K562 (cell line): ENCODE data around the gene GPRASP3. TPM values are rescaled to one million over a fixed set of nuclear protein-coding genes. Genes with fewer than 3 reads are reported as not detected.

Source experiments
- CCNT2 ChIP-seq: IDR thresholded peaks from 2 replicates; pipeline ENCODE4 v1.6.1; 2011; ENCODE audit warnings: borderline replicate concordance, low read depth, mild to moderate bottlenecking, moderate library complexity, mixed read lengths, low read length; ENCODE audit not compliant: insufficient read length; ENCODE audit errors: extremely low read depth
- HCFC1 ChIP-seq: IDR thresholded peaks from 2 replicates; pipeline ENCODE4 v1.6.1; 2012; ENCODE audit warnings: low read depth, low read length, improper control_type of control experiment
- SMAD4 ChIP-seq: fragments of 250-450 bp; sonication (Bioruptor Pico); conservative IDR thresholded peaks from 2 replicates; pipeline ENCODE4 v1.8.0; 2021; ENCODE audit warnings: inconsistent platforms, mild to moderate bottlenecking, moderate library complexity
- ZNF133 ChIP-seq: fragments of 250-450 bp; sonication (Bioruptor Pico); IDR thresholded peaks from 2 replicates; pipeline ENCODE4 v1.4.0; 2020; ENCODE audit warnings: mild to moderate bottlenecking
- polyA plus RNA-seq, 8 experiments: library from polyadenylated mRNA; depleted of rRNA in 4 of 8; stranded (reverse) in 5 of 8; unstranded in 3 of 8; fragments of >200 nt; fragmentation: Nextera tagmentation in 2 of 8; fragmentation: Illumina TruSeq in 1 of 8; extraction: Ambion mirVana in 2 of 8; extraction: Trizol in 1 of 8; gene quantifications; 2 replicates each; pipeline versions ENCODE4 v1.2.1 to v1.2.3, GENCODE V29; 2011 to 2014; ENCODE audit warnings: inconsistent platforms in 1 of 8, missing spikeins in 1 of 8
- total RNA-seq, 7 experiments: library from RNA; depleted of rRNA in 6 of 7; stranded (reverse); fragments of >200 nt in 6 of 7; fragmentation: Illumina TruSeq in 2 of 7; extraction: Trizol in 2 of 7; gene quantifications; 2 replicates each; pipeline versions ENCODE4 v1.2.1 to v1.2.3, GENCODE V29; 2011 to 2021; ENCODE audit warnings: low replicate concordance in 1 of 7
- TF ChIP-seq, protein P1 (sequence below): fragments of 250-450 bp; sonication (Bioruptor Pico); IDR thresholded peaks from 2 replicates; pipeline ENCODE4 v1.6.1; 2021; ENCODE audit warnings: mild to moderate bottlenecking
- TF ChIP-seq, protein P2 (sequence below): fragments of 450-650 bp; IDR thresholded peaks from 2 replicates; pipeline ENCODE4 v1.6.1; 2016; ENCODE audit warnings: mild to moderate bottlenecking, moderate library complexity

The GPRASP3 gene
- total and polyA plus RNA-seq, 9 of the 15 experiments (the other 6 are each of a cell fraction or from before 2014, with no cell fraction given): 0.50 to 1.9 (median 1.1) TPM

DNA sequence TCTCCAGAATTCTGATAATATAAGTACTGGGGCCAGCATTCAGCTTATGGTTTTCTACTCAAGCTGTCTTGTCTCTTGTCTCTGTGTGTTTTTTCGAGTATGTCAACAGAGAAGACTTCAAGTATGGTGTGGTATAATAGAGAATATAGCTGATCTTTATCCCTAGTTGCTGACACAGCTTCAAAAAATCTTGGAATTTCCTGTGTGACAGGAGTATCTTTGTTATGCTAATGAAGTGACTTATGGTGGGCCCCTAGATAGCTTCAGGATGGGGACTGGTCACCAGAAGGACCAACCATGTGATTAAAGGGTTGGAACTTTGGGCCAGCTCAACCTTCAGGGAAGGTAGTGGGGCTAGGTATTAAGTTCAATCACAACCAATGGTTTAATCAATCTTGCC lies 2.9 kb downstream of the GPRASP3 start (continued):
- TF ChIP-seq, protein P1, sequence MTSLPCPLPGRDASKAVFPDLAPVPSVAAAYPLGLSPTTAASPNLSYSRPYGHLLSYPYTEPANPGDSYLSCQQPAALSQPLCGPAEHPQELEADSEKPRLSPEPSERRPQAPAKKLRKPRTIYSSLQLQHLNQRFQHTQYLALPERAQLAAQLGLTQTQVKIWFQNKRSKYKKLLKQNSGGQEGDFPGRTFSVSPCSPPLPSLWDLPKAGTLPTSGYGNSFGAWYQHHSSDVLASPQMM: no peak
- TF ChIP-seq SMAD4 (CRISPR knock-in tag) (no peak), ZNF133 (CRISPR knock-in tag) (no peak), HCFC1 (no peak), CCNT2 (no peak)
- TF ChIP-seq, protein P2, sequence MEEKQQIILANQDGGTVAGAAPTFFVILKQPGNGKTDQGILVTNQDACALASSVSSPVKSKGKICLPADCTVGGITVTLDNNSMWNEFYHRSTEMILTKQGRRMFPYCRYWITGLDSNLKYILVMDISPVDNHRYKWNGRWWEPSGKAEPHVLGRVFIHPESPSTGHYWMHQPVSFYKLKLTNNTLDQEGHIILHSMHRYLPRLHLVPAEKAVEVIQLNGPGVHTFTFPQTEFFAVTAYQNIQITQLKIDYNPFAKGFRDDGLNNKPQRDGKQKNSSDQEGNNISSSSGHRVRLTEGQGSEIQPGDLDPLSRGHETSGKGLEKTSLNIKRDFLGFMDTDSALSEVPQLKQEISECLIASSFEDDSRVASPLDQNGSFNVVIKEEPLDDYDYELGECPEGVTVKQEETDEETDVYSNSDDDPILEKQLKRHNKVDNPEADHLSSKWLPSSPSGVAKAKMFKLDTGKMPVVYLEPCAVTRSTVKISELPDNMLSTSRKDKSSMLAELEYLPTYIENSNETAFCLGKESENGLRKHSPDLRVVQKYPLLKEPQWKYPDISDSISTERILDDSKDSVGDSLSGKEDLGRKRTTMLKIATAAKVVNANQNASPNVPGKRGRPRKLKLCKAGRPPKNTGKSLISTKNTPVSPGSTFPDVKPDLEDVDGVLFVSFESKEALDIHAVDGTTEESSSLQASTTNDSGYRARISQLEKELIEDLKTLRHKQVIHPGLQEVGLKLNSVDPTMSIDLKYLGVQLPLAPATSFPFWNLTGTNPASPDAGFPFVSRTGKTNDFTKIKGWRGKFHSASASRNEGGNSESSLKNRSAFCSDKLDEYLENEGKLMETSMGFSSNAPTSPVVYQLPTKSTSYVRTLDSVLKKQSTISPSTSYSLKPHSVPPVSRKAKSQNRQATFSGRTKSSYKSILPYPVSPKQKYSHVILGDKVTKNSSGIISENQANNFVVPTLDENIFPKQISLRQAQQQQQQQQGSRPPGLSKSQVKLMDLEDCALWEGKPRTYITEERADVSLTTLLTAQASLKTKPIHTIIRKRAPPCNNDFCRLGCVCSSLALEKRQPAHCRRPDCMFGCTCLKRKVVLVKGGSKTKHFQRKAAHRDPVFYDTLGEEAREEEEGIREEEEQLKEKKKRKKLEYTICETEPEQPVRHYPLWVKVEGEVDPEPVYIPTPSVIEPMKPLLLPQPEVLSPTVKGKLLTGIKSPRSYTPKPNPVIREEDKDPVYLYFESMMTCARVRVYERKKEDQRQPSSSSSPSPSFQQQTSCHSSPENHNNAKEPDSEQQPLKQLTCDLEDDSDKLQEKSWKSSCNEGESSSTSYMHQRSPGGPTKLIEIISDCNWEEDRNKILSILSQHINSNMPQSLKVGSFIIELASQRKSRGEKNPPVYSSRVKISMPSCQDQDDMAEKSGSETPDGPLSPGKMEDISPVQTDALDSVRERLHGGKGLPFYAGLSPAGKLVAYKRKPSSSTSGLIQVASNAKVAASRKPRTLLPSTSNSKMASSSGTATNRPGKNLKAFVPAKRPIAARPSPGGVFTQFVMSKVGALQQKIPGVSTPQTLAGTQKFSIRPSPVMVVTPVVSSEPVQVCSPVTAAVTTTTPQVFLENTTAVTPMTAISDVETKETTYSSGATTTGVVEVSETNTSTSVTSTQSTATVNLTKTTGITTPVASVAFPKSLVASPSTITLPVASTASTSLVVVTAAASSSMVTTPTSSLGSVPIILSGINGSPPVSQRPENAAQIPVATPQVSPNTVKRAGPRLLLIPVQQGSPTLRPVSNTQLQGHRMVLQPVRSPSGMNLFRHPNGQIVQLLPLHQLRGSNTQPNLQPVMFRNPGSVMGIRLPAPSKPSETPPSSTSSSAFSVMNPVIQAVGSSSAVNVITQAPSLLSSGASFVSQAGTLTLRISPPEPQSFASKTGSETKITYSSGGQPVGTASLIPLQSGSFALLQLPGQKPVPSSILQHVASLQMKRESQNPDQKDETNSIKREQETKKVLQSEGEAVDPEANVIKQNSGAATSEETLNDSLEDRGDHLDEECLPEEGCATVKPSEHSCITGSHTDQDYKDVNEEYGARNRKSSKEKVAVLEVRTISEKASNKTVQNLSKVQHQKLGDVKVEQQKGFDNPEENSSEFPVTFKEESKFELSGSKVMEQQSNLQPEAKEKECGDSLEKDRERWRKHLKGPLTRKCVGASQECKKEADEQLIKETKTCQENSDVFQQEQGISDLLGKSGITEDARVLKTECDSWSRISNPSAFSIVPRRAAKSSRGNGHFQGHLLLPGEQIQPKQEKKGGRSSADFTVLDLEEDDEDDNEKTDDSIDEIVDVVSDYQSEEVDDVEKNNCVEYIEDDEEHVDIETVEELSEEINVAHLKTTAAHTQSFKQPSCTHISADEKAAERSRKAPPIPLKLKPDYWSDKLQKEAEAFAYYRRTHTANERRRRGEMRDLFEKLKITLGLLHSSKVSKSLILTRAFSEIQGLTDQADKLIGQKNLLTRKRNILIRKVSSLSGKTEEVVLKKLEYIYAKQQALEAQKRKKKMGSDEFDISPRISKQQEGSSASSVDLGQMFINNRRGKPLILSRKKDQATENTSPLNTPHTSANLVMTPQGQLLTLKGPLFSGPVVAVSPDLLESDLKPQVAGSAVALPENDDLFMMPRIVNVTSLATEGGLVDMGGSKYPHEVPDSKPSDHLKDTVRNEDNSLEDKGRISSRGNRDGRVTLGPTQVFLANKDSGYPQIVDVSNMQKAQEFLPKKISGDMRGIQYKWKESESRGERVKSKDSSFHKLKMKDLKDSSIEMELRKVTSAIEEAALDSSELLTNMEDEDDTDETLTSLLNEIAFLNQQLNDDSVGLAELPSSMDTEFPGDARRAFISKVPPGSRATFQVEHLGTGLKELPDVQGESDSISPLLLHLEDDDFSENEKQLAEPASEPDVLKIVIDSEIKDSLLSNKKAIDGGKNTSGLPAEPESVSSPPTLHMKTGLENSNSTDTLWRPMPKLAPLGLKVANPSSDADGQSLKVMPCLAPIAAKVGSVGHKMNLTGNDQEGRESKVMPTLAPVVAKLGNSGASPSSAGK: no peak
- TF ChIP-seq, all 486 proteins: peak for 0
